Body of pancreas (tissue), 4 donors: ENCODE results near the gene CD180.

ENCODE experiments used
- CTCF ChIP-seq, 7 experiments: fragments of 450-650 bp in 4 of 7; fragments of 200-600 bp in 3 of 7; sonication (generic) in 3 of 7; IDR thresholded peaks; one replicate each; pipeline ENCODE4 v1.5.1; 2016 to 2019; ENCODE audit warnings: antibody characterized with exemption in 7 of 7
- POLR2A ChIP-seq, 3 donors: fragments of 450-650 bp; IDR thresholded peaks; one replicate each; pipeline ENCODE4 v1.6.1; 2016; ENCODE audit warnings: antibody characterized with exemption in 3 of 3, mild to moderate bottlenecking in 2 of 3

DNA sequence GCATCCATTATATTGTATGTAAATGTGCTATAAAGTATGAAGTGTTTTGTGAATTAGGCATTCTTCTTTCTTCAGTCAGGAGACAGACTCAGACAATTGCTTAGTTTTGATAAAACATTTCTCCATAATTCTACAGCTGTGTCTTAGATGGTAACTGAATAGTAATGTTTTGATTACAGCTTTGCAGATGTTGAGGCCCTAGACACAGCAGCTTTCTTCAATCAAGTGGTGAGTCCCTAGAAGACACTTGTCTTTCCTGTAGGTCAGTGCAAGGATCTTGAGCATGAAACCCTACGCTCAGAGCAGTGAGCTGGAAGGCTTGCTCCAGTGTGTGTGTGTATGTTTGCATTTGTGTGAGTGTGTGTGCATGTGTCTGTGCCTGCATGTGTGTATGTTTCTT, 46.8 kb upstream of the CD180 start:
- TF ChIP-seq CTCF (IDR thresholded peaks at IDR 0.05) (no peak), POLR2A (IDR thresholded peaks at IDR 0.05) (no peak)
